Neural progenitor cell (in vitro differentiated cells): Measurements from ENCODE around the gene TOLLIP. TPM values are rescaled to one million over a fixed set of nuclear protein-coding genes. Genes with fewer than 3 reads are reported as not detected.
"Not testable (repeated sequence)": the region's sequence is repeated elsewhere in the genome, so short reads cannot be mapped to it uniquely, and the experiment has no call there.

ENCODE experiments used
- DNase-seq: peaks from one replicate; pipeline ENCODE4 v3.0.0-alpha.2; 2016; ENCODE audit warnings: low spot score
- H2AFZ ChIP-seq: fragments of 200-600 bp; sonication (generic); replicated peaks from 2 replicates; pipeline ENCODE4 v1.6.1; 2016; ENCODE audit warnings: antibody characterized with exemption
- H3F3A ChIP-seq: fragments of 200-600 bp; sonication (generic); 2 replicates; pipeline ENCODE4 v1.6.1; 2016; ENCODE audit warnings: antibody characterized with exemption, low read depth
- H3K27ac ChIP-seq: fragments of 200-600 bp; sonication (generic); 2 replicates; pipeline ENCODE4 v1.5.1; 2016; ENCODE audit warnings: mild to moderate bottlenecking
- H3K27me3 ChIP-seq: fragments of 200-600 bp; sonication (generic); 2 replicates; pipeline ENCODE4 v1.6.1; 2016; ENCODE audit warnings: mild to moderate bottlenecking, moderate library complexity
- H3K36me3 ChIP-seq: fragments of 200-600 bp; sonication (generic); 2 replicates; pipeline ENCODE4 v1.5.1; 2016
- H3K4me1 ChIP-seq: fragments of 200-600 bp; sonication (generic); 2 replicates; pipeline ENCODE4 v1.6.1; 2016; ENCODE audit warnings: mixed run types
- H3K4me2 ChIP-seq: fragments of 200-600 bp; sonication (generic); 2 replicates; pipeline ENCODE4 v1.6.1; 2016
- H3K4me3 ChIP-seq: fragments of 200-600 bp; sonication (generic); 2 replicates; pipeline ENCODE4 v1.5.1; 2016
- H3K79me2 ChIP-seq: fragments of 200-600 bp; sonication (generic); 2 replicates; pipeline ENCODE4 v1.6.1; 2016; ENCODE audit warnings: low read depth
- H3K9ac ChIP-seq: fragments of 200-600 bp; sonication (generic); 2 replicates; pipeline ENCODE4 v1.6.1; 2016
- H3K9me3 ChIP-seq: fragments of 200-600 bp; sonication (generic); 2 replicates; pipeline ENCODE4 v1.5.1; 2016; ENCODE audit warnings: low read depth
- H4K20me1 ChIP-seq: fragments of 200-600 bp; sonication (generic); 2 replicates; pipeline ENCODE4 v1.6.1; 2016; ENCODE audit warnings: low read depth
- H3K27ac Mint-ChIP-seq: 3 replicates; pipeline ENCODE4 v1.8.0; 2021; ENCODE audit warnings: mixed read lengths
- H3K27me3 Mint-ChIP-seq: 2 replicates; pipeline ENCODE4 v1.8.0; 2022; ENCODE audit warnings: low read depth, mild to moderate bottlenecking, inconsistent platforms, moderate library complexity, mixed read lengths; ENCODE audit not compliant: insufficient read depth
- H3K36me3 Mint-ChIP-seq: 3 replicates; pipeline ENCODE4 v1.8.0; 2021; ENCODE audit warnings: mixed read lengths
- H3K4me1 Mint-ChIP-seq: 3 replicates; pipeline ENCODE4 v1.8.0; 2021; ENCODE audit warnings: mixed read lengths
- H3K4me3 Mint-ChIP-seq: 3 replicates; pipeline ENCODE4 v1.8.0; 2021; ENCODE audit warnings: mild to moderate bottlenecking, moderate library complexity, mixed read lengths
- H3K9me3 Mint-ChIP-seq: 3 replicates; pipeline ENCODE4 v1.8.0; 2020; ENCODE audit warnings: mixed read lengths
- CTCF ChIP-seq: fragments of 200-600 bp; sonication (generic); IDR thresholded peaks from 2 replicates; pipeline ENCODE4 v1.5.1; 2017; ENCODE audit warnings: antibody characterized with exemption, mild to moderate bottlenecking
- EZH2 ChIP-seq: fragments of 200-600 bp; sonication (generic); IDR thresholded peaks from 2 replicates; pipeline ENCODE4 v1.6.1; 2017; ENCODE audit warnings: antibody characterized with exemption, mild to moderate bottlenecking, moderate library complexity
- EZH2phosphoT487 ChIP-seq: fragments of 200-600 bp; sonication (generic); IDR thresholded peaks from 2 replicates; pipeline ENCODE4 v1.6.1; 2017; ENCODE audit warnings: antibody characterized with exemption
- total RNA-seq: library from RNA; depleted of rRNA; stranded (reverse); fragments of >200 nt; gene quantifications from 2 replicates; pipeline ENCODE4 v1.2.3, GENCODE V29; 2015; ENCODE audit warnings: low replicate concordance

The TOLLIP gene
- total RNA-seq, 1 donor from 2014 or later, result 8.5 TPM

GRCh38 chr11:1243521-1243920 is 65.9 kb downstream of the TOLLIP start:
- not testable (repeated sequence) for H3K36me3 Mint-ChIP-seq, H3K4me1 ChIP-seq, H3K79me2 ChIP-seq, H3K4me3 ChIP-seq, H3K27me3 ChIP-seq, H3K36me3 ChIP-seq, H3K4me3 Mint-ChIP-seq, H3K4me2 ChIP-seq, H3K9me3 ChIP-seq, H2AFZ ChIP-seq, H3K4me1 Mint-ChIP-seq, H3K27ac ChIP-seq, H4K20me1 ChIP-seq, H3F3A ChIP-seq, DNase-seq, H3K27ac Mint-ChIP-seq, H3K9ac ChIP-seq
- H3K27me3 Mint-ChIP-seq, result peaks cover 12% of the 10 kb centered on the region
- H3K9me3 Mint-ChIP-seq, result peaks cover 29% of the 10 kb centered on the region

- not testable (repeated sequence) for H3K4me3 ChIP-seq, H3K4me3 Mint-ChIP-seq, H3K4me1 Mint-ChIP-seq, H3K9ac ChIP-seq, H3K27ac Mint-ChIP-seq, H3K36me3 ChIP-seq, H2AFZ ChIP-seq, H3K36me3 Mint-ChIP-seq, H4K20me1 ChIP-seq, H3K27me3 ChIP-seq, H3K4me1 ChIP-seq, H3K79me2 ChIP-seq, H3K9me3 ChIP-seq, H3F3A ChIP-seq, H3K27ac ChIP-seq, H3K4me2 ChIP-seq, DNase-seq
- Mint-ChIP-seq H3K9me3 (peaks cover 25% of the 10 kb centered on the region), H3K27me3 (peaks cover 14% of the 10 kb centered on the region)
These were observed 66.7 kb downstream of the TOLLIP start for GRCh38 chr11:1242751-1243150.

DNA sequence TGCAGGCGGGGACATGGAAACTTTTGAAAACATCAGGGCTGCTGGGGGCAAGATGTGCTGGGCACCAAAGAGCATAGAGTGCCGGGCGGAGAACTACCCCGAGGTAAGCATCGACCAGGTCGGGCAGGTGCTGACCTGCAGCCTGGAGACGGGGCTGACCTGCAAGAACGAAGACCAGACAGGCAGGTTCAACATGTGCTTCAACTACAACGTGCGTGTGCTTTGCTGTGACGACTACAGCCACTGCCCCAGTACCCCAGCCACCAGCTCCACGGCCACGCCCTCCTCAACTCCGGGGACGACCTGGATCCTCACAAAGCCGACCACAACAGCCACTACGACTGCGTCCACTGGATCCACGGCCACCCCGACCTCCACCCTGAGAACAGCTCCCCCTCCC is 67.1 kb downstream of the TOLLIP start:
- Histone ChIP-seq H3K9me3 (no peaks in the 10 kb centered on the region), H3K4me1 (no peaks in the 10 kb centered on the region), H3K4me2 (no peak overlapping the region), H3K9ac (no peak overlapping the region), H2AFZ (no peak overlapping the region), H3K27ac (no peak overlapping the region), H3K36me3 (no peaks in the 10 kb centered on the region), H3K27me3 (no peaks in the 10 kb centered on the region), H3F3A (no peaks in the 10 kb centered on the region), H4K20me1 (peaks cover 6% of the 10 kb centered on the region), H3K79me2 (no peaks in the 10 kb centered on the region), H3K4me3 (no peak overlapping the region)
- Mint-ChIP-seq H3K27ac (no peak overlapping the region), H3K4me1 (no peaks in the 10 kb centered on the region), H3K27me3 (peaks cover 14% of the 10 kb centered on the region), H3K36me3 (no peaks in the 10 kb centered on the region), H3K4me3 (no peak overlapping the region), H3K9me3 (peaks cover 25% of the 10 kb centered on the region)
- TF ChIP-seq CTCF (no peak), EZH2 (no peak), EZH2phosphoT487 (no peak)
- DNase-seq, result no peak

DNA sequence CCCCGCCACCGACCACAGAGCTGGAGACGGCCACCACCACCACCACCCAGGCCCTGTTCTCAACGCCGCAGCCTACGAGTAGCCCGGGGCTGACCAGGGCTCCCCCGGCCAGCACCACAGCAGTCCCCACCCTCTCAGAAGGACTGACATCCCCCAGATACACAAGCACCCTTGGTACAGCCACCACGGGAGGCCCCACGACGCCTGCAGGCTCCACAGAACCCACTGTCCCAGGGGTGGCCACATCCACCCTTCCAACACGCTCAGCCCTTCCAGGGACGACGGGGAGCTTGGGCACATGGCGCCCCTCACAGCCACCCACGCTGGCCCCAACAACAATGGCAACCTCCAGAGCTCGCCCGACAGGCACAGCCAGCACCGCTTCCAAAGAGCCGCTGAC is 67.7 kb downstream of the TOLLIP start:
- Histone ChIP-seq H4K20me1 (peaks cover 6% of the 10 kb centered on the region), H3K4me2 (no peak overlapping the region), H3K4me1 (no peaks in the 10 kb centered on the region), H3F3A (no peaks in the 10 kb centered on the region), H3K9me3 (no peaks in the 10 kb centered on the region), H3K9ac (no peak overlapping the region), H3K4me3 (no peak overlapping the region), H3K79me2 (no peaks in the 10 kb centered on the region), H3K27me3 (no peaks in the 10 kb centered on the region), H2AFZ (no peak overlapping the region), H3K27ac (no peak overlapping the region), H3K36me3 (no peaks in the 10 kb centered on the region)
- no peak overlapping the region for H3K27ac Mint-ChIP-seq
- no peak for DNase-seq
- no peaks in the 10 kb centered on the region for H3K36me3 Mint-ChIP-seq
- H3K4me3 Mint-ChIP-seq, result no peak overlapping the region
- H3K9me3 Mint-ChIP-seq, result peaks cover 20% of the 10 kb centered on the region
- H3K4me1 Mint-ChIP-seq, result no peaks in the 10 kb centered on the region
- H3K27me3 Mint-ChIP-seq, result peaks cover 14% of the 10 kb centered on the region
- TF ChIP-seq EZH2phosphoT487 (no peak), CTCF (no peak), EZH2 (no peak)
